ENCODE results near the gene CACNA1F.

The CACNA1F gene

GRCh38 chrX:49204017-49204416, 29.1 kb downstream of the CACNA1F start:
- no peak overlapping the region for H3K4me2 ChIP-seq (ENCODE audit: low read length)
- no peaks in the 10 kb centered on the region for H3F3A ChIP-seq (ENCODE audit: insufficient read depth, low read length)
- H3K27me3 ChIP-seq (ENCODE audit: insufficient read depth, low read length), result no peaks in the 10 kb centered on the region
- H4K20me1 ChIP-seq (ENCODE audit: insufficient read depth, low read length), result no peaks in the 10 kb centered on the region
- H3K36me3 ChIP-seq (ENCODE audit: insufficient read depth, low read length), result no peaks in the 10 kb centered on the region
- no peaks in the 10 kb centered on the region for H3K9me3 ChIP-seq (ENCODE audit: low read length)
- no peaks in the 10 kb centered on the region for H3K79me2 ChIP-seq (ENCODE audit: insufficient read depth, low read length)
- H3K27ac ChIP-seq (ENCODE audit: low read depth, low read length, poor library complexity, severe bottlenecking), result no peak overlapping the region
- H2AFZ ChIP-seq (ENCODE audit: low read length), result no peak overlapping the region
- peaks cover 10% of the 10 kb centered on the region for H3K4me1 ChIP-seq (ENCODE audit: insufficient read depth, low read length, severe bottlenecking)
- no peaks in the 10 kb centered on the region for H3K9me2 ChIP-seq (ENCODE audit: low read depth, low read length)
- H3K9ac ChIP-seq (ENCODE audit: low read length), result no peak overlapping the region
- TF ChIP-seq EZH2 (IDR thresholded peaks at IDR 0.05; ENCODE audit: borderline replicate concordance, low read length) (no peak), CTCF (IDR thresholded peaks at IDR 0.05; ENCODE audit: low read length) (no peak)
- no peak overlapping the region for H3K4me3 ChIP-seq (ENCODE audit: low read depth, low read length, poor library complexity, severe bottlenecking)

- no peaks in the 10 kb centered on the region for H3K9me3 ChIP-seq (ENCODE audit: low read length)
Observed at GRCh38 chrX:49203536-49203935, 29.6 kb downstream of the CACNA1F start.

GRCh38 chrX:49202022-49202421, 31.1 kb downstream of the CACNA1F start:
- Histone ChIP-seq H3K79me2 (ENCODE audit: insufficient read depth, low read length) (no peaks in the 10 kb centered on the region), H3K4me2 (ENCODE audit: low read length) (no peak overlapping the region), H3K9me3 (ENCODE audit: low read length) (no peaks in the 10 kb centered on the region), H3K27ac (ENCODE audit: low read depth, low read length, poor library complexity, severe bottlenecking) (no peak overlapping the region), H3K9ac (ENCODE audit: low read length) (no peak overlapping the region), H3K4me3 (ENCODE audit: low read depth, low read length, poor library complexity, severe bottlenecking) (no peak overlapping the region), H3K36me3 (ENCODE audit: insufficient read depth, low read length) (no peaks in the 10 kb centered on the region), H3K4me1 (ENCODE audit: insufficient read depth, low read length, severe bottlenecking) (peaks cover 10% of the 10 kb centered on the region), H3K27me3 (ENCODE audit: insufficient read depth, low read length) (no peaks in the 10 kb centered on the region), H3F3A (ENCODE audit: insufficient read depth, low read length) (no peaks in the 10 kb centered on the region), H3K9me2 (ENCODE audit: low read depth, low read length) (no peaks in the 10 kb centered on the region), H4K20me1 (ENCODE audit: insufficient read depth, low read length) (no peaks in the 10 kb centered on the region), H2AFZ (ENCODE audit: low read length) (no peak overlapping the region)
- no peak for TF ChIP-seq CTCF (IDR thresholded peaks at IDR 0.05; ENCODE audit: low read length)
- no peak for TF ChIP-seq EZH2 (IDR thresholded peaks at IDR 0.05; ENCODE audit: borderline replicate concordance, low read length)

More at GRCh38 chrX:49203536-49203935, 29.6 kb downstream of the CACNA1F start:
- H3F3A ChIP-seq (ENCODE audit: insufficient read depth, low read length), result no peaks in the 10 kb centered on the region
- peaks cover 10% of the 10 kb centered on the region for H3K4me1 ChIP-seq (ENCODE audit: insufficient read depth, low read length, severe bottlenecking)
- no peaks in the 10 kb centered on the region for H3K36me3 ChIP-seq (ENCODE audit: insufficient read depth, low read length)
- H3K79me2 ChIP-seq (ENCODE audit: insufficient read depth, low read length), result no peaks in the 10 kb centered on the region
- no peaks in the 10 kb centered on the region for H4K20me1 ChIP-seq (ENCODE audit: insufficient read depth, low read length)
- no peaks in the 10 kb centered on the region for H3K27me3 ChIP-seq (ENCODE audit: insufficient read depth, low read length)
- no peak overlapping the region for H3K4me3 ChIP-seq (ENCODE audit: low read depth, low read length, poor library complexity, severe bottlenecking)
- H3K9ac ChIP-seq (ENCODE audit: low read length), result no peak overlapping the region
- H3K27ac ChIP-seq (ENCODE audit: low read depth, low read length, poor library complexity, severe bottlenecking), result no peak overlapping the region
- H2AFZ ChIP-seq (ENCODE audit: low read length), result no peak overlapping the region
- TF ChIP-seq EZH2 (IDR thresholded peaks at IDR 0.05; ENCODE audit: borderline replicate concordance, low read length) (no peak), CTCF (IDR thresholded peaks at IDR 0.05; ENCODE audit: low read length) (no peak)
- H3K4me2 ChIP-seq (ENCODE audit: low read length), result no peak overlapping the region
- H3K9me2 ChIP-seq (ENCODE audit: low read depth, low read length), result no peaks in the 10 kb centered on the region

Measured in OCI-LY1 (cell line).